ENCODE results near the gene LGALS1.
"Not testable (repeated sequence)": the region's sequence is repeated elsewhere in the genome, so short reads cannot be mapped to it uniquely, and the experiment has no call there.

Gene LGALS1

GRCh38 chr22:37684803-37685615 lies 9.6 kb downstream of the LGALS1 start:
- TF ChIP-seq SPI1 (IDR thresholded peaks at IDR 0.05; ENCODE audit: low read depth, low read length) = no peak
- no peak for TF ChIP-seq POLR2A (IDR thresholded peaks at IDR 0.05; ENCODE audit: low read depth, low read length)
- FAIRE-seq = peak; percentile 54

GRCh38 chr22:37686002-37686982 lies 10.9 kb downstream of the LGALS1 start, which contains the start of gene NOL12:
TSS of gene NOL12 (plus strand) at chr22:37686343. CDS start at chr22:37686393, 50 bp downstream.
- FAIRE-seq (peak; percentile 96), DNase-seq (ENCODE audit: insufficient read length, low spot score) (peak; percentile 83)
- TF ChIP-seq POLR2A (IDR thresholded peaks at IDR 0.05; ENCODE audit: low read depth, low read length) (peak; percentile 81), TAF1 (IDR thresholded peaks at IDR 0.05; ENCODE audit: low read depth, low read length) (peak; percentile 87), PAX5 (IDR thresholded peaks at IDR 0.05; ENCODE audit: insufficient read depth, low read length, severe bottlenecking) (peak; percentile 71), POU2F2 (IDR thresholded peaks at IDR 0.05; ENCODE audit: low read depth, low read length) (peak; percentile 88; the same call in 1 of the 2 replicates), SPI1 (IDR thresholded peaks at IDR 0.05; ENCODE audit: low read depth, low read length) (peak; percentile 49; the same call in 1 of the 2 replicates), POLR2AphosphoS5 (IDR thresholded peaks at IDR 0.05; ENCODE audit: low read depth, low read length) (peak; percentile 76; the same call in 1 of the 2 replicates)

More at GRCh38 chr22:37684803-37685615, 9.6 kb downstream of the LGALS1 start:
- DNase-seq (ENCODE audit: insufficient read length, low spot score) = no peak

GRCh38 chr22:37690407-37690806 lies 15.0 kb downstream of the LGALS1 start:
- FAIRE-seq (no peak), DNase-seq (ENCODE audit: insufficient read length, low spot score) (no peak)
- no peak for TF ChIP-seq TAF1 (IDR thresholded peaks at IDR 0.05; ENCODE audit: low read depth, low read length)
- no peak for TF ChIP-seq POLR2AphosphoS5 (IDR thresholded peaks at IDR 0.05; ENCODE audit: low read depth, low read length)
- TF ChIP-seq PAX5 (IDR thresholded peaks at IDR 0.05; ENCODE audit: insufficient read depth, low read length, severe bottlenecking) = no peak
- no peak for TF ChIP-seq POU2F2 (IDR thresholded peaks at IDR 0.05; ENCODE audit: low read depth, low read length)
- no peak for TF ChIP-seq POLR2A (IDR thresholded peaks at IDR 0.05; ENCODE audit: low read depth, low read length)
- no peak for TF ChIP-seq SPI1 (IDR thresholded peaks at IDR 0.05; ENCODE audit: low read depth, low read length)

DNA sequence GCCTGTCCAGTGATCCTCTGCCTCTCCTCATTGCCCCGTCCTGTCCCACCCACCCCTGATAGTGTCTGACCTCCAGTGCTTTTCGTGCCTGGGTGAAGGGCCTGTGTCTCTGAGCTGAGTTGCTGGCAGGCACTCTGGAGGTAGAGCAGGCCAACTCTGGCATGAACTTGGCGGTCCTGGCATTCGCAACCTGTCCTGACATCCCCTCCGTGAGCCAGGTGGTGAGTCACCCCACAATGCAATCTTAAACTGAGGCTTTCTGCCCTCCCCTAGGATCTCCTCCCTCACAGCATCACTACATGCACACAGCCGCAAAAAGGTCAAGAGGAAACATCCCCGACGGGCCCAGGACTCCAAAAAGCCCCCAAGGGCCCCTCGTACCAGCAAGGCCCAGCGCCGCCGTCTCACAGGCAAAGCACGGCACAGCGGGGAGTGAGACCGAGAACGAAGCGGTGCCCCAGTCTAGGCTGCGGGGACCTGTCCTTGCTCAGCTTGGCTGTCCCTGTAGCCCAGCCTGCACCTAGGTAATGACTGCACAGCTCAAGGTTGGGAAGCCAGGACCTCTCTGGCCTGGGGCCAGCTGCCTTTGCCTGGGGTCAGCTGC lies 15.6 kb downstream of the LGALS1 start:
- no peak for TF ChIP-seq POLR2AphosphoS5 (IDR thresholded peaks at IDR 0.05; ENCODE audit: low read depth, low read length)
- TF ChIP-seq POU2F2 (IDR thresholded peaks at IDR 0.05; ENCODE audit: low read depth, low read length) = no peak
- TF ChIP-seq POLR2A (IDR thresholded peaks at IDR 0.05; ENCODE audit: low read depth, low read length) = no peak
- TF ChIP-seq PAX5 (IDR thresholded peaks at IDR 0.05; ENCODE audit: insufficient read depth, low read length, severe bottlenecking) = no peak
- no peak for TF ChIP-seq TAF1 (IDR thresholded peaks at IDR 0.05; ENCODE audit: low read depth, low read length)
- no peak for TF ChIP-seq SPI1 (IDR thresholded peaks at IDR 0.05; ENCODE audit: low read depth, low read length)
- DNase-seq (ENCODE audit: insufficient read length, low spot score) = no peak
- FAIRE-seq = no peak

GRCh38 chr22:37692627-37693285 lies 17.3 kb downstream of the LGALS1 start:
- 0 out of 2 replicates have a peak, but pooled peaks have one; percentile 40 for TF ChIP-seq POLR2A (IDR thresholded peaks at IDR 0.05; ENCODE audit: low read depth, low read length)
- TF ChIP-seq POLR2AphosphoS5 (IDR thresholded peaks at IDR 0.05; ENCODE audit: low read depth, low read length) = peak; percentile 64
- no peak for TF ChIP-seq TAF1 (IDR thresholded peaks at IDR 0.05; ENCODE audit: low read depth, low read length)
- FAIRE-seq (no peak), DNase-seq (ENCODE audit: insufficient read length, low spot score) (no peak)

GRCh38 chr22:37694131-37694530 lies 18.7 kb downstream of the LGALS1 start:
- not testable (repeated sequence) for FAIRE-seq; DNase-seq (ENCODE audit: insufficient read length, low spot score)

DNA sequence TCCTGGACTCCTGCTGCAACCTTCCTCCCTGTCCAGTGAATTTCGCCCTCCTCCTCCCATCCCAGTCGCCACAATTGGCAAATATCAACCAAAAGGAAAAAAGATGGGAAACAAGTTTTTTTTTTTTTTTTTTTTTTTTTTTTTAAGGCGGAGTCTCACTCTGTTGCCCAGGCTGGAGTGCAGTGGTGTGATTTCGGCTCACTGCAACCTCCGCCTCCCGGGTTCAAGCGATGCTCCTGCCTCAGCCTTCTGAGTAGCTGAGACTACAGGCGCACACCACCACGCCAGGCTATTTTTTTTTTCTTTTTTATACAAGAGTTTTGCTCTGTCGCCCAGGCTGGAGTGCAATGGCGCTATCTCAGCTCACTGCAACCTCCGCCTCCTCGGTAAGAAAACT lies 20.8 kb downstream of the LGALS1 start:
- not testable (repeated sequence) for FAIRE-seq

DNA sequence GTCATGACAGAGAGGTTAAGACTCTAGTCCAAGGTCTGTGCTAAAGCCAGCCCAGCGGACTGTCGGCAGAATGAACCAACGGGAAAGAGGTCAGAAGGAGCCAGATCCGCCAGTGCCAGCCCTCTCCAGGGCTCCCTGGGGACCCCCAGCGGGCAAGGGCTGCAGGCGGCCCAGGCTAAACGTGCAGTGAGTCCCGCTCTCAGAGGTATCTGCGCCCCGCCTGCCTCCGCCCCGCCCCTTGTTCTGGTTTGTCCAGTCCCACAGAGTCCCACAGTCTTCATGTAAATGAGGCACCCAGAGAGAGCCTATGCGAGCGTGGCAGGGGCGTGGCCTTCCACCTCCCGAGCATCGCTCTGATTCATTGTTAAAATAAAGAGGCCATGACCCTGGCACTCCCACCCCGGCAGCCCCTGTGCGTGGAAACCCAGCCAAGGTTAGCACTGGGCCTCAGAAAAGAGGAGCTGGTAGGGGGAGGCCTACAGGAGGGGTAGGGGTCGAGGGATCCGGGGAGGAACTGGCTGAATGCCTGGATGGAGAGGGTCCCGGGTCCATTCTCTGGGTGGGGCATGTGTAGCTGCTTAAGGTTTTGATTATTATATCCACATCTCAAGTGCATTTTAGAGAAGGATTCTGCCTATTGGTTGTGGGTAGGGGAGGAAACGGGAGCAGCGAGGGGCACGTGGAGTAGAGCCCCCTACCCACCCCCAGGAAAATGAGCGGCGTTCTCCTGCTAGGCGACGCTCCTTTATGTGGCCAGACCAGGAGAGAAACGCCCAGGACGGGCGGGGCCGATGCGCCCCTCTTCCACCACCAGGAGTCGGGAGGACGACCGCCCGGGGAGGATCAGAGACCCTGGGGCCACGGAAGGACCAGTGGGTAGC lies 21.5 kb downstream of the LGALS1 start, which contains the start of gene TRIOBP:
Gene TRIOBP (plus strand): TSS at position 392 of the 881 bp plus-strand sequence. CDS start 4,318 bp downstream, outside the sequence.
- no peak for TF ChIP-seq PAX5 (IDR thresholded peaks at IDR 0.05; ENCODE audit: insufficient read depth, low read length, severe bottlenecking)
- no peak for TF ChIP-seq SPI1 (IDR thresholded peaks at IDR 0.05; ENCODE audit: low read depth, low read length)
- TF ChIP-seq POLR2A (IDR thresholded peaks at IDR 0.05; ENCODE audit: low read depth, low read length) = no peak
- TF ChIP-seq POLR2AphosphoS5 (IDR thresholded peaks at IDR 0.05; ENCODE audit: low read depth, low read length) = no peak
- FAIRE-seq = peak; percentile 90
- DNase-seq (ENCODE audit: insufficient read length, low spot score) = peak; percentile 84

More for the DNA sequence above, 20.8 kb downstream of the LGALS1 start:
- not testable (repeated sequence) for DNase-seq (ENCODE audit: insufficient read length, low spot score)

GRCh38 chr22:37697538-37697835 lies 22.1 kb downstream of the LGALS1 start:
- FAIRE-seq = no peak
- no peak for DNase-seq (ENCODE audit: insufficient read length, low spot score)
- no peak for TF ChIP-seq POLR2A (IDR thresholded peaks at IDR 0.05; ENCODE audit: low read depth, low read length)
- TF ChIP-seq POLR2AphosphoS5 (IDR thresholded peaks at IDR 0.05; ENCODE audit: low read depth, low read length) = no peak
- TF ChIP-seq TAF1 (IDR thresholded peaks at IDR 0.05; ENCODE audit: low read depth, low read length) = no peak
- no peak for TF ChIP-seq SPI1 (IDR thresholded peaks at IDR 0.05; ENCODE audit: low read depth, low read length)
- TF ChIP-seq POU2F2 (IDR thresholded peaks at IDR 0.05; ENCODE audit: low read depth, low read length) = no peak
- no peak for TF ChIP-seq PAX5 (IDR thresholded peaks at IDR 0.05; ENCODE audit: insufficient read depth, low read length, severe bottlenecking)
